ENCODE data around the gene TIMM8B.
"Not testable (repeated sequence)": the region's sequence is repeated elsewhere in the genome, so short reads cannot be mapped to it uniquely, and the experiment has no call there.

Gene TIMM8B

DNA sequence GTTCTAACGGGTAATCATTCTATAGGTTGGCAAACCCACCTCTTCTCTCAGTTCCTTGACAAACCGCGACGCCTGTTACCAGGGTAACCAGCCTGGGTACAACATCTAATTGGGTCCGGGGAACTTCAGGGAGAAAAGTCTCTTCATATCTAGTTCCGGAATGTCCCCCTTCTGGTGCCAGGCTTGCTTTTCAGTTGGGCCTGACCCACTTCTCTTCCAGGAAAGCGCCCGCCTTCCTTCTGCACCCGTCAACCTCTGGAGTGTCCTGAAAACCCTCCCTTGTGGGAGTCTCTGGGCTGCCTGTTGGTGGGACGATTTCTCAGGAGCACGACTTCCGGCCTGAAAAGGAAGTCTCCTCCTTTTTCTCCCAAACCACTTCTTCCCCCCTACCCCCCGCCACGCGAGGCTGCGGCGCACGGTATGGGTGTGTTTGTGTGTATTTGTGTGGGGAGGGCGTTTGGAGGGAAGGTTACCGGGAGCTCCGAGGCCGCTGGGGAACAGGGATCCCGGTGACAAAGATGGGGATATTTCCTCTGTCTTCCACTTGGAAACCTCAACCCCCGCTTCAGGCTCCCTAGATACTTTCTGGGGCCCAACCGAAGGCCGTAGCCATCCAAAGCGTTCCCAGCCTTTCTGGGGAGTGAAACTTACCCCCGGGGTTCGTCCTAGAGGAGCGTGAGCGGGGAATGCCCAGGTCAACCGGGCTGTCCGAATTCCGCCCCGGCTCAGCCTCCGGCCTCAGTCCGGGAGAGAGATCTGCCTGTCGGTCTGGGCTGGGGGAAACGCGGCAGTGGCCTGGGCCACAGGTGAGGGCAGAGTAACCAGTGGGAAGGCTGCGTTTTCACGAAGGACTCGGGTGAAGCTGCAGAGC is 12.4 kb downstream of the TIMM8B start, which contains the start of the genes NKAPD1 and PIH1D2:
TSS of gene NKAPD1 (plus strand) at position 359 of the 871 bp plus-strand sequence. CDS start 1,276 bp downstream, outside the sequence.
TSS of gene PIH1D2 (minus strand) at position 77 of the 871 bp plus-strand sequence. CDS start 843 bp downstream, outside the sequence.
- Histone ChIP-seq H3K4me3 (peak within 1 kb of the TSS; percentile 98), H3K27ac (peak within 1 kb of the TSS; percentile 77 to 91)
- peak; percentile 90 for DNase-seq (ENCODE audit: low spot score)
- TF ChIP-seq, protein P1, sequence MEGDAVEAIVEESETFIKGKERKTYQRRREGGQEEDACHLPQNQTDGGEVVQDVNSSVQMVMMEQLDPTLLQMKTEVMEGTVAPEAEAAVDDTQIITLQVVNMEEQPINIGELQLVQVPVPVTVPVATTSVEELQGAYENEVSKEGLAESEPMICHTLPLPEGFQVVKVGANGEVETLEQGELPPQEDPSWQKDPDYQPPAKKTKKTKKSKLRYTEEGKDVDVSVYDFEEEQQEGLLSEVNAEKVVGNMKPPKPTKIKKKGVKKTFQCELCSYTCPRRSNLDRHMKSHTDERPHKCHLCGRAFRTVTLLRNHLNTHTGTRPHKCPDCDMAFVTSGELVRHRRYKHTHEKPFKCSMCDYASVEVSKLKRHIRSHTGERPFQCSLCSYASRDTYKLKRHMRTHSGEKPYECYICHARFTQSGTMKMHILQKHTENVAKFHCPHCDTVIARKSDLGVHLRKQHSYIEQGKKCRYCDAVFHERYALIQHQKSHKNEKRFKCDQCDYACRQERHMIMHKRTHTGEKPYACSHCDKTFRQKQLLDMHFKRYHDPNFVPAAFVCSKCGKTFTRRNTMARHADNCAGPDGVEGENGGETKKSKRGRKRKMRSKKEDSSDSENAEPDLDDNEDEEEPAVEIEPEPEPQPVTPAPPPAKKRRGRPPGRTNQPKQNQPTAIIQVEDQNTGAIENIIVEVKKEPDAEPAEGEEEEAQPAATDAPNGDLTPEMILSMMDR (IDR thresholded peaks at IDR 0.05): no peak

DNA sequence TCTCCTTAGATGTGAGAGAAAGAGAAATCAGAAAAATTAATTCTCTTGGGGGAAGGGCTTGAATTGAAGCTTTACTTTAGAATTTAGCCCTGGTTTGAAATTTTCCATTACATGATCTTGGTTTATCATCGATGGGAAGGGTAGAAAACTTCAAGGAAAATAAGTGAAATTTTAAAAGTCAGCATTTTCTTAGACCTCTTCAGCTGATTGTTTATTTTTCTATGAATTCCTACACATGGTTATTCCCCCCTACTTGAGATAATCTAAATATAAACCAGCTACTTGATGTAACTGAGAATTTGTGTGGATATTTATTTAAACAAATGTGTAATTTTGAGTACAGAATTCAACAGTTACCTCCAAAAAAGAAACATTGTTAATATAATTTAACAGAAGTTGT is 23.6 kb downstream of the TIMM8B start:
- H3K27ac ChIP-seq: no peak overlapping the region
- H3K4me3 ChIP-seq: no peak overlapping the region
- no peak for DNase-seq (ENCODE audit: low spot score)
- TF ChIP-seq, protein P1 (IDR thresholded peaks at IDR 0.05): no peak

DNA sequence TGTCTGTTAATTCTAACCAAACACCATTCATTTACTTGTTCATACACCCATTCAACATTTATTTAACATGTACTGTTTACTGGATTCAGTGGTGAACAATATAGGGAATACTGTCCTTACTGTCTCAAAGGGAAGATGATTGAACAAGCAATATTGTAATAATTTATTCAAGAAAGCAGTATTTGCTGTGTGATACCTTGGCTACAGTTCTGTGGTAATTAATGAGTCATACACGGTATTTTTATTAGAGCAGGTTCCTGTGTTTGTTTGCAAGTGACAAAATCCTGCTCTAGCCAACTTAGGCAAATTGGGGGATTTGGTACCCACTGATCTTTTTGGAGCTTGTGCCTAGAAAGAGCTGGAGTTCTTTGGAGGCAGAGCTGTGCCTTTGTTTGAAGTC is 28.5 kb downstream of the TIMM8B start:
- TF ChIP-seq, protein P1 (IDR thresholded peaks at IDR 0.05): no peak
- DNase-seq (ENCODE audit: low spot score): no peak
- Histone ChIP-seq H3K4me3 (no peak overlapping the region), H3K27ac (no peak overlapping the region)

DNA sequence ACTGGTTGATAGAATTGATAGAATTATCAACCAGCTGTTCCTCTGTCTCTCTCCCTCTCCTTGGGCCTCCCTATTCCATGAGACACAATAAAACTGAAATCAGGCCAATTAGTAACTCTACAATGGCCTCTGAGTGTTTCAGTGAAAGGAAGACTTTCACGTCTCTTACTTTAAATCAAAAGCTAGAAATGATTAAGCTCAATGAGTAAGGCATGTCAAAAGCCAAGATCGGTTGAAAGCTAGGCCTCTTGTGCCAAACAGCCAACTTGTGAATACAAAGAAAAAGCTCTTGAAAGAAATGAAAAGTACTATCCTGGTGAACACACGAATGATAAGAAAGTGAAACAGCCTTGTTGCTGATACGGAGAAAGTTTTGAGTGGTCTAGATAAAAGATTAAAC is 29.4 kb downstream of the TIMM8B start:
- no peak overlapping the region for H3K4me3 ChIP-seq
- TF ChIP-seq, protein P1 (IDR thresholded peaks at IDR 0.05): no peak
- no peak overlapping the region for H3K27ac ChIP-seq
- DNase-seq (ENCODE audit: low spot score): no peak

DNA sequence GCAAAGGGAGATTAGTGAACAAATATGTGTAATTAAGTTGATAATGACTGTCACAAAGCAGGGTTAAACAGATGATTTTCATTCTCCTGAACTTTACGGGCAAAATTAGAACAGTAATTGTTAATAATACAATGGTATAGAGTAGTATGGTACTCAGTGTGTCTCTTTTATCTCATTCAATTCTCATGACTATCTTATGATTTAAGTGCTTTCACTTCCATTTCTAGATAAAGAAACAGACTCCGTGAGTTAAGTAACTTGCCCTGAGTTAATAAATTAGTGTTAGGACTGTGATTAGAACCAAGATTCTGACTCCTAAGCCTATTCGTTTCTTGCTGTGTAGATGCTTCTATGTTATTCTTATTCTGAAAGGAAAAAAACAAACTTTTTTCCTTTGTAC is 34.8 kb downstream of the TIMM8B start:
- H3K27ac ChIP-seq: no peak overlapping the region
- DNase-seq (ENCODE audit: low spot score): no peak
- TF ChIP-seq, protein P1 (IDR thresholded peaks at IDR 0.05): no peak
- H3K4me3 ChIP-seq: no peak overlapping the region

DNA sequence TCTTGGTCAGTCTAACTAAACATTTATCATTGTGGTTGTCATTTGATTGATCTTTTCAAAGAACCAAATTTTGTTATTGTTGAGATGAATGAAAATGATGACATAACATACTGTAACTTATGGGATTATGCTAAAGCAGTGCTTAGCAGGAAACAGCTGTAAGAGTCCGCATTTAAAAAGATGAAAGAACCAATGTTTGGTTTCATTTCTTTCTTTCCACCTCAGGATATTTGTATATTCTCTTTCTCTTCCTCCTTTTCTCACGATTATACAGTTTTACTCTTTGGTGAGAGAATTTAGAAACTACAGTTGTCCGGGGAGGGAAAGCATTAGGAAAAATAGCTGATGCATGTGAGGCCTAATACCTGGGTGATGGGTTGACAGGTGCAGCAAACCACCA is 35.8 kb downstream of the TIMM8B start:
- Histone ChIP-seq H3K4me3 (no peak overlapping the region), H3K27ac (no peak overlapping the region)
- no peak for DNase-seq (ENCODE audit: low spot score)
- TF ChIP-seq, protein P1 (IDR thresholded peaks at IDR 0.05): no peak

DNA sequence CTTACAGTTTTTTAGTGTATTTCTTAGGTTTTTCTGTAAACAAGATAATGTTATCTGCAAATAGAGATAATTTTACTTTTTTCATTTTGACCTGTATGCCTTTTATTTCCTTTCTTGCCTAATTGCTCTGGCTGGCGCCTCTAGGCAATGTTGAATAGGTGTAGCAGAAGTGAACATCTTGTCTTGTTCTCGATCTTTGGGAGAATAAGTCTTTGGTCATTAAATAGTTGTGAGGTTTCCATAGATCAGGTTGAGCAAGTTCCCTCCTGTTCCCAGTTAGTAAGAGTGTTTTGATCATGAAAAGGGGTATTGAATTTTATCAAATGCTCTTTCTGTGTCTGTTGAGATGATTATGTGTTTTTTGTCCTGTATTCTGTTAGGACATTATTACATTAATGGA is 36.8 kb downstream of the TIMM8B start:
- no peak for DNase-seq (ENCODE audit: low spot score)
- H3K27ac ChIP-seq: no peak overlapping the region
- TF ChIP-seq, protein P1 (IDR thresholded peaks at IDR 0.05): no peak
- no peak overlapping the region for H3K4me3 ChIP-seq

DNA sequence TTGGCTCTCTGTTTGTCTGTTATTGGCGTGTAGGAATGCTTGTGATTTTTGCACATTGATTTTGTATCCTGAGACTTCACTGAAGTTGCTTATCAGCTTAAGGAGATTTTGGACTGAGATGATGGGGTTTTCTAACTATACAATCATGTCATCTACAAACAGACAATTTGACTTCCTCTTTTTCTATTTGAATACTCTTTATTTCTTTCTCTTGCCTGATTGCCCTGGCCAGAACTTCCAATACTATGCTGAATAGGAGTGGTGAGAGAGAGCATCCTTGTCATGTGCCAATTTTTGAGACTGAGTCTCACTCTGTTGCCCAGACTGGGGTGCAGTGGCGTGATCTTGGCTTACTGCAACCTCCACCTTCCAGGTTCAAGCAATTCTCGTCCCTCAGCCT is 38.3 kb downstream of the TIMM8B start:
- DNase-seq (ENCODE audit: low spot score); H3K4me3 ChIP-seq: not testable (repeated sequence)
- H3K27ac ChIP-seq: peak overlapping the region in 1 of 2 donors; percentile 1

DNA sequence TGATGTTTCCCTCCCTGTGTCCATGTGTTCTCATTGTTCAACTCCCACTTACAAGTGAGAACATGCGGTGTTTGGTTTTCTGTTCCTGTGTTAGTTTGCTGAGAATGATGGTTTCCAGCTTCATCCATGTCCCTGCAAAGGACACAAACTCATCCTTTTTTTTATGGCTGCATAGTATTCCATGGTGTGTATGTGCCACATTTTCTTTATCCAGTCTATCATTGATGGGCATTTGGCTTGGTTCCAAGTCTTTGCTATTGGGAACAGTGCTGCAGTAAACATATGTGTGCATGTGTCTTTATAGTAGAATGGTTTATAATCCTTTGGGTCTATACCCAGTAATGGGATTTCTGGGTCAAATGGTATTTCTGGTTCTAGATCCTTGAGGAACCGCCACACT is 39.9 kb downstream of the TIMM8B start:
- H3K4me3 ChIP-seq; H3K27ac ChIP-seq; DNase-seq (ENCODE audit: low spot score): not testable (repeated sequence)

All from coronary artery (tissue), 2 donors.